A549 treated with Mapracorat at 1 μM for 4 hours (cell line): ENCODE measurements around the gene TBC1D14. TPM values are rescaled to one million over a fixed set of nuclear protein-coding genes. Genes with fewer than 3 reads are reported as not detected.

ENCODE experiments used
- total RNA-seq: library from RNA; stranded (reverse); fragments of 200-300 nt; extraction: Qiagen RNA extraction; gene quantifications from 5 replicates; pipeline ENCODE4 v1.2.3, GENCODE V29; 2022

TBC1D14 gene, protein sequence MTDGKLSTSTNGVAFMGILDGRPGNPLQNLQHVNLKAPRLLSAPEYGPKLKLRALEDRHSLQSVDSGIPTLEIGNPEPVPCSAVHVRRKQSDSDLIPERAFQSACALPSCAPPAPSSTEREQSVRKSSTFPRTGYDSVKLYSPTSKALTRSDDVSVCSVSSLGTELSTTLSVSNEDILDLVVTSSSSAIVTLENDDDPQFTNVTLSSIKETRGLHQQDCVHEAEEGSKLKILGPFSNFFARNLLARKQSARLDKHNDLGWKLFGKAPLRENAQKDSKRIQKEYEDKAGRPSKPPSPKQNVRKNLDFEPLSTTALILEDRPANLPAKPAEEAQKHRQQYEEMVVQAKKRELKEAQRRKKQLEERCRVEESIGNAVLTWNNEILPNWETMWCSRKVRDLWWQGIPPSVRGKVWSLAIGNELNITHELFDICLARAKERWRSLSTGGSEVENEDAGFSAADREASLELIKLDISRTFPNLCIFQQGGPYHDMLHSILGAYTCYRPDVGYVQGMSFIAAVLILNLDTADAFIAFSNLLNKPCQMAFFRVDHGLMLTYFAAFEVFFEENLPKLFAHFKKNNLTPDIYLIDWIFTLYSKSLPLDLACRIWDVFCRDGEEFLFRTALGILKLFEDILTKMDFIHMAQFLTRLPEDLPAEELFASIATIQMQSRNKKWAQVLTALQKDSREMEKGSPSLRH
- 31.5 to 40.1 TPM (median 36.5 TPM) in 5 replicates for total RNA-seq

DNA sequence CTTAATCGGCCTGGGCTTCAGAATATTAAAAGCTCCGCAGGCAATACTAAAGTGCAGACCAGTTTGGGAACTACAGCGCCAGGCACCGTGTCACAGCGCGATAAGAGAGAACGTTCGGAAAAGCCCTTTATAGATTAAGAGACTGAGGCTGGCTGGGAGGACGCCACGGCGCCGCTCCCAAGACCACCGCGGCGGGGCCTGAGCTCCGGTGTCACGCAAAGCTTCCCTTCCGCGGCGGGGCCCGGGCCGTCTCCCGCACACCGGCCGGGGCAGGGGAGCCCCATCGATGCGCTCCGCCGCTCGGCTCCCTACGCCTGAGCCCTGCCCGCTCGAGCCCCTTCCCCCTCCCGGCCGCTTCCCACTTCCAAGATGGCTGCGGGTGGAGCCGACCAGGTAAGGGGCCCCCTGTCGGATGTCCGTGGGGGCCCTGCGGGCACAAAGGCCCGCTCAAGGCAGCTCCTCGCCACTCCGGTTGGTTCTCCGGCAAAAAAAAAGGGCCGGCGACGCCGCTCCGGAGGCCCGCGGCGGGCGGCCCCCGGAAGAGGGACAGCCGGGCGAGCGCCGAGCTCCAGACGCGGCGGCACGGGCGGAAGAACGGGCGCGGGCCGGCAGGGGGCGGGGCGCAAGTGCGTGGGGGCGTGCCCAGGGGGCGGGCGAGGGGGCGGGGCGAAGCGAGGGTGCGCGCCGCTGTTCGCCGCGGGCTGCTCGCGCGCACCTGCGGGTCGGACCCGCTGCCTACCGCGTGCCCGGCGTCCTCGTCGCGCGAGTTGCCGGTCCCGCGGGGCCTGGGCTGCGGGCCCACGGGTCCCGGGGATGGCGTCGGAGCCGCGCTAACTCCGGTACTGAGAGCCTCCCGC, at the start of gene TBC1D14:
Gene TBC1D14 (plus strand): TSS at position 714 of the 857 bp plus-strand sequence. CDS start 13,564 bp downstream, outside the sequence.

DNA sequence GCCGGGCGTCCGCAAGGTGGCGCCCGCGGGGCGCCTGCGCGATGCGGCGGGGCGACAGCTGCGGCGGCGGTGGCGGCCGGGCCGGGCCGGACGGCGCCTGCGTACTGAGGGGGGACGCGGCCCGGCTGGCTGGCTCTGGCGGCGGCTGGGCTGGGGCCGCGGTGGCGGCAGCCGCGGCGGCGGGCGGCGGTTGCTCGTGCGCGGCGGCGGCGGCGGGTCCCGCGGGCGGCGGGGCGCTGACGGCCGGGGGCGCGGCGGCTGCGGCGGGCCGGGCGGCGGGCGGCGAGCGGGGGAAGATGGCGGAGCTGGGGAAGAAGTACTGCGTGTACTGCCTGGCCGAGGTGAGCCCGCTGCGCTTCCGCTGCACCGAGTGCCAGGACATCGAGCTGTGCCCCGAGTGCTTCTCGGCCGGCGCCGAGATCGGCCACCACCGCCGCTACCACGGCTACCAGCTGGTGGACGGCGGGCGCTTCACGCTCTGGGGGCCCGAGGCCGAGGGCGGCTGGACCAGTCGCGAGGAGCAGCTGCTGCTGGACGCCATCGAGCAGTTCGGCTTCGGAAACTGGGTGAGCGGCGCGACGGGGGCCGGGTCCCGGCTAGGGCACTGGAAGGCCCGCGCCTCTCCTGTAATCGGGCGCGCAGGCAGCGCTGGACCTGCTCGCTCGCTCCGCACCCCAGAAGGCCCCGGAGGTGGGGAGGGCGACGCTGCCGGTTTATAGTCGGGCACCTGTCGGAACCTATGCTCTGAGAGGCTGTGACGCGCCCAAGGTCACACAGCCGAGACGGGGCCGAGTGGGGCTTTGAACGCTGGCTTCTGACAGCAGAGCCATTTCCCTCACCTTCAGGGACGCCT, 133.9 kb downstream of the TBC1D14 start, which contains the start of gene TADA2B:
Gene TADA2B (plus strand): TSS at position 89 of the 853 bp plus-strand sequence. CDS start 208 bp downstream, at position 297.

DNA sequence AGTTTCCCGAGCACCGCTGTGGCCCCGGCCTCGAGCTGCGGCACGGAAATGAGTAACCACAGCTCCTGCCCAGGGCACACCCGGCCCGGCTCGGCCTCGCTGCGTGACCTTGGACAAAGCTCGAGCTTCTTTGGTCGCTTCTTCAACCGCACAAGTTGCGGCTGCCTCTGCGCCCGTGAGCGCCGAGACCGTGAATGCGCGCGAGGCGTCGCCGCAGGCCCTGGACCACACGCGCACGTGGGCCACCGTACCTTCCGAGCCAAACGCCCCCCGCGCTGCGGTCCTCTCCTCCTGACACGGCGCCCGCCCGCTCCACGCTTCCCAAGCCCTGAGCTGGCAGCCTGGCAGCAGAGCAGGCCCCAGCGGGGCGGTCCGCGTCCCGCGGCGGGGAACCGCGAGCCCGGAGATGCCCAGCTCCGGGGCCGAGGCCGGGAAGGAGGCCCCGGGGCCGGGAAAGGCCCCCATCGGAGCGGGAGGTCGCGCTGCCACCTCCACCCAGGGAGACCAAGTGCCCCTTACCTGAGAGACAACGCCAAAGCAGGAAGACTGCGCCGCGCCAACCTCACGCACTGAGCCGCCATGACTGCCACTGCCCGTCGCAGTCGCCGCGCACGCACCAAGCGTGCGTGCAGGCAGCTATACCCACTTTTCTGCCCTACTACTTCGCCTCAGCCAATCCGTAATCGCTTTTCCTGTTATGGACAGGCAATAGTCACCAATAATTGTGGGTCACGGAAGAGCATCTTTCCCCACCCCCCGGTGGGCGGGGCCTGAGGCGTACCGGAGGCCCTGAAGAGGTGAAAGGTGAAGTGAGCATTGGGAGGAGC, 158.0 kb downstream of the TBC1D14 start, which contains the start of gene GRPEL1:
Gene GRPEL1 (minus strand): TSS at position 613 of the 827 bp plus-strand sequence. CDS start 32 bp downstream, at position 581.

Other genes starting within 250 kb of the TBC1D14 start
- 54.2 to 116 TPM (median 104 TPM) in 5 replicates for gene S100P, start 215.9 kb upstream of the TBC1D14 start, total RNA-seq
- gene MRFAP1L1, start 200.0 kb upstream of the TBC1D14 start, total RNA-seq = 32.2 to 34.7 TPM (median 33.5 TPM) in 5 replicates
- 13.5 to 18.5 TPM (median 17.4 TPM) in 5 replicates for gene BLOC1S4, start 193.7 kb upstream of the TBC1D14 start, total RNA-seq
- 10.0 to 15.1 TPM (median 12.6 TPM) in 5 replicates for gene KIAA0232, start 127.1 kb upstream of the TBC1D14 start, total RNA-seq
- gene TADA2B, start 133.5 kb downstream of the TBC1D14 start, total RNA-seq = 11.2 to 16.5 TPM (median 14.9 TPM) in 5 replicates
- 59.1 to 72.2 TPM (median 65.9 TPM) in 5 replicates for gene GRPEL1, start 158.2 kb downstream of the TBC1D14 start, total RNA-seq